ENCODE measurements around the gene RABGGTB. TPM values are rescaled to one million over a fixed set of nuclear protein-coding genes. Genes with fewer than 3 reads are reported as not detected.
"Not testable (repeated sequence)": the region's sequence is repeated elsewhere in the genome, so short reads cannot be mapped to it uniquely, and the experiment has no call there.

Gene RABGGTB
- total RNA-seq, 4 donors from 2014 or later = 48.7 to 74.5 (median 62.6) TPM

GRCh38 chr1:75771978-75772377 is 14.1 kb upstream of the RABGGTB start:
- TF ChIP-seq CTCF (IDR thresholded peaks at IDR 0.05 in 4 of 5, conservative IDR thresholded peaks at IDR 0.05 in 1 of 5) = no peak
- no peak for TF ChIP-seq POLR2A (IDR thresholded peaks at IDR 0.05)
- in situ Hi-C loops (cut with MboI; ENCODE audit: low sequenced_read_pairs in 4 of 4) (no loop called here), intact Hi-C loops (cut with DNase I; ENCODE audit: low total_unique reads) (no loop called here)
- Histone ChIP-seq H3K9me3 (no peaks in the 10 kb centered on the region), H3K27ac (no peak overlapping the region), H3K4me3 (no peak overlapping the region), H3K27me3 (no peaks in the 10 kb centered on the region), H3K4me1 (no peaks in the 10 kb centered on the region), H3K36me3 (no peaks in the 10 kb centered on the region)
- ATAC-seq (no peak), DNase-seq (no peak)

- in situ Hi-C loops (cut with MboI; ENCODE audit: low sequenced_read_pairs in 4 of 4); H3K9me3 ChIP-seq; intact Hi-C loops (cut with DNase I; ENCODE audit: low total_unique reads); H3K27ac ChIP-seq; H3K36me3 ChIP-seq; H3K4me3 ChIP-seq; H3K27me3 ChIP-seq; ATAC-seq; H3K4me1 ChIP-seq; DNase-seq: not testable (repeated sequence)
Measured at GRCh38 chr1:75777812-75778211, 8.2 kb upstream of the RABGGTB start.

- H3K9me3 ChIP-seq; in situ Hi-C loops (cut with MboI; ENCODE audit: low sequenced_read_pairs in 4 of 4); ATAC-seq; intact Hi-C loops (cut with DNase I; ENCODE audit: low total_unique reads); H3K4me1 ChIP-seq; H3K36me3 ChIP-seq; DNase-seq; H3K27ac ChIP-seq; H3K4me3 ChIP-seq; H3K27me3 ChIP-seq: not testable (repeated sequence)
Measured at GRCh38 chr1:75778694-75779093, 7.4 kb upstream of the RABGGTB start.

GRCh38 chr1:75780183-75780582 is 5.9 kb upstream of the RABGGTB start:
- H3K4me3 ChIP-seq; intact Hi-C loops (cut with DNase I; ENCODE audit: low total_unique reads); H3K27me3 ChIP-seq; DNase-seq; ATAC-seq; H3K36me3 ChIP-seq; H3K27ac ChIP-seq; H3K9me3 ChIP-seq; H3K4me1 ChIP-seq: not testable (repeated sequence)
- in situ Hi-C loops (cut with MboI; ENCODE audit: low sequenced_read_pairs in 4 of 4) = loop anchor here in 1 of 4 donors (10.0 kb wide), 1 partner anchor 55 kb away; the partner anchor contains the start of gene ACADM

GRCh38 chr1:75783920-75784319 is 2.1 kb upstream of the RABGGTB start:
- DNase-seq; H3K4me3 ChIP-seq; H3K27ac ChIP-seq; H3K9me3 ChIP-seq; H3K27me3 ChIP-seq; intact Hi-C loops (cut with DNase I; ENCODE audit: low total_unique reads); H3K36me3 ChIP-seq; ATAC-seq: not testable (repeated sequence)
- in situ Hi-C loops (cut with MboI; ENCODE audit: low sequenced_read_pairs in 4 of 4) = loop anchor here in 1 of 4 donors (10.0 kb wide), 1 partner anchor 59 kb away; the partner anchor contains the start of gene ACADM
- H3K4me1 ChIP-seq = peaks cover 22 to 24% of the 10 kb centered on the region in 2 donors

GRCh38 chr1:75785320-75785982 is 605 bp upstream of the RABGGTB start:
- peaks cover 37 to 40% of the 10 kb centered on the region in 2 donors for H3K4me1 ChIP-seq
- in situ Hi-C loops (cut with MboI; ENCODE audit: low sequenced_read_pairs in 4 of 4) = loop anchor here in 2 of 4 donors (5.0 to 10.0 kb wide), 2 partner anchors 58 to 61 kb away; partner anchors contain the start of gene ACADM (in 1 of the 2)
- peak overlapping the region; percentile 71 to 89 (median 83) for H3K4me3 ChIP-seq
- ATAC-seq (peak; percentile 36 to 38), DNase-seq (no peak)
- peaks cover 0 to 9% of the 10 kb centered on the region in 2 donors for H3K36me3 ChIP-seq
- no peaks in the 10 kb centered on the region for H3K9me3 ChIP-seq
- intact Hi-C loops (cut with DNase I; ENCODE audit: low total_unique reads) = no loop called here
- no peak for TF ChIP-seq POLR2A (IDR thresholded peaks at IDR 0.05)
- no peak for TF ChIP-seq CTCF (IDR thresholded peaks at IDR 0.05 in 4 of 5, conservative IDR thresholded peaks at IDR 0.05 in 1 of 5)
- H3K27ac ChIP-seq = peak overlapping the region; percentile 88 to 96 (median 92)
- H3K27me3 ChIP-seq = no peaks in the 10 kb centered on the region

Data from gastrocnemius medialis (tissue), 4 donors.